ENCODE results near the gene WASHC2A. TPM values are rescaled to one million over a fixed set of nuclear protein-coding genes. Genes with fewer than 3 reads are reported as not detected.
A peak's percentile ranks its signal among the peaks of the same experiment; 100 is the strongest.
"Not testable (repeated sequence)": the region's sequence is repeated elsewhere in the genome, so short reads cannot be mapped to it uniquely, and the experiment has no call there.

Gene WASHC2A
- total RNA-seq, 1 donor from 2014 or later, result 65.4 TPM

- ATAC-seq (ENCODE audit: poor library complexity); intact Hi-C loops (cut with DNase I); DNase-seq: not testable (repeated sequence)
Measured at GRCh38 chr10:50112419-50113112, 44.8 kb downstream of the WASHC2A start.

- ATAC-seq (ENCODE audit: poor library complexity), result not testable (repeated sequence)
Measured at GRCh38 chr10:50126765-50127164, 59.0 kb downstream of the WASHC2A start.

GRCh38 chr10:50127770-50128292 lies 60.1 kb downstream of the WASHC2A start:
- intact Hi-C loops (cut with DNase I); DNase-seq; ATAC-seq (ENCODE audit: poor library complexity): not testable (repeated sequence)

More at GRCh38 chr10:50126765-50127164, 59.0 kb downstream of the WASHC2A start:
- DNase-seq; intact Hi-C loops (cut with DNase I): not testable (repeated sequence)

- intact Hi-C loops (cut with DNase I); DNase-seq; ATAC-seq (ENCODE audit: poor library complexity): not testable (repeated sequence)
Measured at GRCh38 chr10:50131245-50131965, 63.7 kb downstream of the WASHC2A start.

- ATAC-seq (ENCODE audit: poor library complexity); DNase-seq; intact Hi-C loops (cut with DNase I): not testable (repeated sequence)
Measured at GRCh38 chr10:50132322-50132721, 64.6 kb downstream of the WASHC2A start.

GRCh38 chr10:50132841-50133240 lies 65.1 kb downstream of the WASHC2A start:
- DNase-seq; ATAC-seq (ENCODE audit: poor library complexity); intact Hi-C loops (cut with DNase I): not testable (repeated sequence)

- DNase-seq; intact Hi-C loops (cut with DNase I): not testable (repeated sequence)
- ATAC-seq (ENCODE audit: poor library complexity), result peak; percentile 20
Measured at GRCh38 chr10:50143512-50144174, 75.9 kb downstream of the WASHC2A start.

GRCh38 chr10:50145575-50145974 lies 77.8 kb downstream of the WASHC2A start:
- DNase-seq; ATAC-seq (ENCODE audit: poor library complexity); intact Hi-C loops (cut with DNase I): not testable (repeated sequence)

- intact Hi-C loops (cut with DNase I), result no loop called here
- ATAC-seq (ENCODE audit: poor library complexity) (peak; percentile 71), DNase-seq (peak; percentile 41)
Measured at GRCh38 chr10:50152792-50153272, 85.1 kb downstream of the WASHC2A start.

- intact Hi-C loops (cut with DNase I); ATAC-seq (ENCODE audit: poor library complexity); DNase-seq: not testable (repeated sequence)
Measured at GRCh38 chr10:50157868-50158267, 90.1 kb downstream of the WASHC2A start.

- ATAC-seq (ENCODE audit: poor library complexity); intact Hi-C loops (cut with DNase I); DNase-seq: not testable (repeated sequence)
Measured at GRCh38 chr10:50159856-50160255, 92.1 kb downstream of the WASHC2A start.

- intact Hi-C loops (cut with DNase I); ATAC-seq (ENCODE audit: poor library complexity); DNase-seq: not testable (repeated sequence)
Measured at GRCh38 chr10:50165038-50165437, 97.3 kb downstream of the WASHC2A start.

GRCh38 chr10:50167833-50168232 lies 100.1 kb downstream of the WASHC2A start:
- intact Hi-C loops (cut with DNase I); DNase-seq; ATAC-seq (ENCODE audit: poor library complexity): not testable (repeated sequence)

- ATAC-seq (ENCODE audit: poor library complexity); intact Hi-C loops (cut with DNase I); DNase-seq: not testable (repeated sequence)
Measured at GRCh38 chr10:50169506-50169905, 101.8 kb downstream of the WASHC2A start.

- ATAC-seq (ENCODE audit: poor library complexity); DNase-seq; intact Hi-C loops (cut with DNase I): not testable (repeated sequence)
Measured at GRCh38 chr10:50174788-50175525, 107.2 kb downstream of the WASHC2A start.

Data from Right ventricle myocardium superior (tissue), 1 donor.